Stimulated activated CD4-positive, alpha-beta T cell treated with anti-CD3 and anti-CD28 coated beads, Interleukin-12 subunit alpha, Interleukin-12 subunit beta, amount 100 ng/mL, for 48 hours (primary cell): ENCODE data around the gene ATP10A.

Source experiments
- DNase-seq, 3 donors: peaks; one replicate each; pipeline ENCODE4 v3.0.0-alpha.2; 2020; ENCODE audit warnings: low read depth in 2 of 3, low spot score in 1 of 3

The ATP10A gene

GRCh38 chr15:25727116-25727515 is 136.0 kb downstream of the ATP10A start:
- DNase-seq: no peak

GRCh38 chr15:25725758-25726157 is 137.4 kb downstream of the ATP10A start:
- no peak for DNase-seq

- DNase-seq: no peak
These were observed 138.2 kb downstream of the ATP10A start for GRCh38 chr15:25724899-25725298.

- no peak for DNase-seq
These were observed 141.5 kb downstream of the ATP10A start for GRCh38 chr15:25721605-25721955.

GRCh38 chr15:25719101-25719985 is 143.8 kb downstream of the ATP10A start:
- DNase-seq: no peak

GRCh38 chr15:25718597-25718996 is 144.5 kb downstream of the ATP10A start:
- DNase-seq: no peak

GRCh38 chr15:25718169-25718536 is 145.0 kb downstream of the ATP10A start:
- DNase-seq: no peak

- no peak for DNase-seq
These were observed 145.5 kb downstream of the ATP10A start for GRCh38 chr15:25717457-25718168.

- no peak for DNase-seq
These were observed 146.0 kb downstream of the ATP10A start for GRCh38 chr15:25717127-25717456.

GRCh38 chr15:25716414-25717126 is 146.6 kb downstream of the ATP10A start:
- no peak for DNase-seq

GRCh38 chr15:25715536-25716413 is 147.4 kb downstream of the ATP10A start:
- no peak for DNase-seq

GRCh38 chr15:25714538-25714840 is 148.6 kb downstream of the ATP10A start:
- DNase-seq: no peak

- no peak for DNase-seq
These were observed 149.2 kb downstream of the ATP10A start for GRCh38 chr15:25713736-25714537.

- DNase-seq: no peak
These were observed 150.2 kb downstream of the ATP10A start for GRCh38 chr15:25712961-25713355.

GRCh38 chr15:25712192-25712960 is 150.8 kb downstream of the ATP10A start:
- no peak for DNase-seq

GRCh38 chr15:25711691-25712090 is 151.4 kb downstream of the ATP10A start:
- DNase-seq: no peak

- no peak for DNase-seq
These were observed 152.0 kb downstream of the ATP10A start for GRCh38 chr15:25711164-25711563.

GRCh38 chr15:25710184-25710583 is 152.9 kb downstream of the ATP10A start:
- peak; percentile 8 to 46 (median 45) for DNase-seq

GRCh38 chr15:25709437-25710159 is 153.5 kb downstream of the ATP10A start:
- DNase-seq: no peak
